DMS79 treated with DMSO at 0.1 percent for 48 hours (cell line): ENCODE results near the gene FRMD1.
A peak's percentile ranks its signal among the peaks of the same experiment; 100 is the strongest.

ENCODE experiments used
- DNase-seq: peaks from one replicate; lab custom pipeline; 2025; lab: John Stamatoyannopoulos, UW

The FRMD1 gene

DNA sequence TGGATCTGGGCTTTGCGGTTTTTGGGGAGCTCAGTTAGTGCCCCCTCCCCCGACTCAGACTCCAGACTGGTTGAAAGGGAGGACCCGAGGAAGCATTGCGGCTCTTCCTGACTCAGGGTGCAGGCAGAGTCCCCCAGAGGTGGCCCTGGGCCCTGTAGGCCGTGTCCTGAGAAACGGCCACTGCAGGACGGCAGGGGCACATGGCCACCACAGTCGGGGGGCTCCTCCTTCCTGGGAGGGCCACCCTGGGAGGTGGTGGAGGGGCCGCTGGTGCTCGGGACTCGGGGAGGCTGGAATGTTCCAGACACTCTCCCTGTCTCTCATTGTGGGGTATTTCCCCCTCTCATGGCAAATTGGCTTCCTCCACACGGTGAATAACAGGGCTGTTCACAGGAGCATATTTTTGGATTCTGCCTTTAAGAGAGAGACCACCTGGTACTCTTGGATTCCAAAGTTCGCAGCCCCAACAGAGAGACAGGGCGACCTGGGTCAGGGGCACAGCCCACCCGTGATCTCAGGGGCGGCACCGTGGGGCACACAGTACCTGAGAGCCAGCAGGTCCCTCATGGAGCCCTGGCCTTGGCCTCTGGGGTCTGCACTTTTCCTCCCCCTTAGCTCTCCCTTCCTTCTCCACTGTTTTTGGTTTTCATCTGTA is 35.7 kb downstream of the FRMD1 start:
- no peak for DNase-seq

DNA sequence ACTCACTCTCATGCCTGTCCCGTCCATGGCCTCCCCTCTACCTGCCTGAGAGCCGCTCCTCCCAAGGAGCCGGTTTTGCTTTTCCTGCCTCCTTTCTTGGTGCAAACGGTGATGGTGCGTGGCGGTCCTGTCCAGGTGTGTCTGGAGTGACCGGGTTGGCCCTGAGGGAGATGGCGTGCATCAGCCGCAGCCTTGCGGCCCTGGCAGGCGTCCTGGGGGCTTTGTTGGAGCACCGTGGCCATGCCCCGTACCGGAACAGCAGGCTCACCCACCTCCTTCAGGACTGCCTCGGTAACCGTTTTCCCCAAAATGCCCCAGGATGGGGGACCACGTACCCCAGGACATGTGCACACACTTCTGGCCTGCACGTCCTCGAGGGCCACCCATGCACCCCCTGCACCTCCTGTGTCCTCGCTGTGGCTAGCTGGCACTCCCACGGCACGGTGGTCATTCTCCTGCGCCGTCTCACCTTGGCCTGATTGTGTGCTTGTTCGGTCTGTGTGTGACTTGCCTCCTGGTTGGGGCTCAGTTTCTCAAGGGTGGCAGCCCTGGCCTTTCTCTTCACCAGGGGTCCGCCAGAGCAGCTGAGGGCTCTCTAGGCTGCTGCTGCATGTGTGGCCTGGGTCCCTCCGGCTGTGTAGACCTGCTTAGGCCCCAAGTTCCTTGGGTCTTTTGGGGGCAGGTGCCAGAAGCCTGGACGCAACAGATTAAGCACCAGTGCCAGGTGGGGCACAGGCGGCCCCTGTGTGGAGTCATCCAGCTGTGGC is 36.4 kb downstream of the FRMD1 start:
- no peak for DNase-seq

DNA sequence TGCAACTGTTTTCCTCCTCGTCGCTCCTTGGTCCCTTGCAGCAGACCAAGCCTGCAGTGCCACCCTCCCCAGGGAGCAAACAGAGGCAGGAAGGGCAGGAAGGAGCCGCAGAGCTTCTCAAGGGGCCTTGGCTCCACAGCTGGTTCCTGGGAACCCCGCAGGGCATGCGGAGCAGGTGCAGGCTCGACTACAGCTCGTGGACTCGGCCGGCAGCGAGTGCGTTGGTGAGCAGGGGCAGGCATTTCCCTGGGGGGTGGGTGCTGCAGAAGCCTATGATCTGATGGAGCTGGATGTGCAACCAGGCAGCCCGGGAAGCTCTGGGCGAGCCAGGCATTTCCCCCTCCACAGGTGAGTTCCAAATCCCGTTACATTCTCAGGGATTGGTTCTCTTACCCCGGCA is 37.1 kb downstream of the FRMD1 start:
- no peak for DNase-seq

DNA sequence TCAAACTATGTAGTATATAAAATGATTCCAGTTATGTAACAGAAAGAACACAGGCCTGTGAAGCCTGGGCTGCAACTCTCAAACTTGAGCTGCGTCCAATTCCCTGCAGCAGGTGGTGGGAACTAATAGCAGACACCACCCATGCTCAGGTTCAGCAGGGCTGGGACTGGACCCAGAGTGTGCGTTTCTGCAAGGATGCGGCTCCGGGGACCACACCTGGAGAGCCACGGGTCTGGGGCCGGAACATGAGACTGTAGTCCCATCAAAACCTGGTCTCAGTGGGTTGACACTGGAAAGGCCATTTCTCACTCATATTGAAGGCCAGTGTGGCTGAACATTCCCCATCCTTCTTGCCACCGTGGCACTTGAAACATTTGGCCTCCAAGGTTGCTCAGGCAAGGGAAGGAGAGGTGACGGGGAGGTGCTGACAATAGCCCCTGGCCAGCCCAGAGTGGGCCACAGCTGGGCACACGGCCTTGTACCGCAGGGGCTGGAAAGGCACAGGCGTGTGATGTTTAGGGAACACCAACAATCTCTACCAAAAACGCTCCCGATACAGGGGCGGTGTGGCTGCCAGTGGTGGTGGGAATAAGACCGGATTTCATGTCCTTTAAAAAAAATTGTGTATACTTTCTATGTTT is 38.0 kb downstream of the FRMD1 start:
- no peak for DNase-seq

DNA sequence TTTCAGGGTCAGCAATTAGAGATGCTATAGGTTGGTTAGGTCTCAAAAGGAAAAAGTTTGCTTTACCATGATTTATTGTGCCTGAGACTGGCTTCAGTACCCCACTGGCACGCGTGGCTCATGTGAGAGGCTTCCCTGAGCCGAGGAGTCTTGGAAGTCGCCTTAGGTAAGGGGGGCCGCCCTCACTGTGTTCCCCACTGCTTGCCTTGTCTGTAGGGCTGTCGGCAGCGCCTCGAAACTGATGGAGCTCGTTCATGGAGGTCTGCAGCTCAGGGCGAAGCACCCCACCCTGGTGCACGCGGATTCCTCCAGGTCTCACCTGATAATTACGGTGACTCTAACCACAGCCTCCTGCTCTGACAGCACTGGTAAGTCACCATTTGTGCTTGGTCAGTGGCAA is 39.2 kb downstream of the FRMD1 start:
- no peak for DNase-seq

DNA sequence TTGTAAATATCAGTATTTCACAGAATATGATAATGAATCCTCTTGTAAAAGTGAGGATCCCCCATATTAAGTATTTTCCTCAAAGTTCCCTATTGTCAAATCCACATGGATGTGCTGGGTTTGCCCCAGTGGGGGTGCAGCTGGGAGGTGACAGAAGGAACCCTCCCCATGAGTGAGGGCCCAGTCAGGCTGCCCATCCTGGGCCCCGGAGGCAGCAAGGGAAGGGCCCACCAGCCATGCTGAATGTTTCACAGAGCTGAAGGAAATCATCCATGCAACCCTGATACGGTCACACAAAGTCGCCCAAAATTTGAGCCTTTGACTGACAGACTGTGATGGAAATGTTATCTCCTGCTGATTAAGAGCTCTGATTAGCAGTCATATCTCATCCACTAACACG is 39.7 kb downstream of the FRMD1 start:
- no peak for DNase-seq

DNA sequence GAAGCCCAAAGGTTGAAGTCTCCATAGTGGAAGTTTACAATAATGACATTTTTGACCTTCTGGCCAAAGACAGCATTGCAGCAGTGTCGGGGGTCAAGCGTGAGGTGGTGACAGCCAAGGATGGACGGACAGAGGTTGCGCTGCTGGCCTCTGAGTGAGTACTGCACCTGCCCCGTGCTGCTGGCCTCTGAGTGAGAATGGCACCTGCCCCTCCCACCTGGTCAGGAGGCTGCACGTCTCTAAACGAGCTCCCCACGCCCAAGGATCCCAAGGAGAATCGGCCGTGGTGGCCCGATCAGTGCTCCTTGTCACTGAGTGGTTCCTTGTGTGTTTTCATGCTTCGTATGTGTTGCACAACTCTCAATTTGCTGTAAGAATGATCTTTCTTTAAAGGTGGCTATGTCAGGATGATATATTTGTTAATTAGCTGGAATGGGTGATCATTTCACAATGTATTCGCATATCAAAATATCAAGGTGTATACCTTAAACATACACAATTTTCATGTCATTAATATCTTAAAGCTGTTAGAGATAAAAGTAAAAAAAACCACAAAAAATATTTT is 40.4 kb downstream of the FRMD1 start:
- DNase-seq: no peak

DNA sequence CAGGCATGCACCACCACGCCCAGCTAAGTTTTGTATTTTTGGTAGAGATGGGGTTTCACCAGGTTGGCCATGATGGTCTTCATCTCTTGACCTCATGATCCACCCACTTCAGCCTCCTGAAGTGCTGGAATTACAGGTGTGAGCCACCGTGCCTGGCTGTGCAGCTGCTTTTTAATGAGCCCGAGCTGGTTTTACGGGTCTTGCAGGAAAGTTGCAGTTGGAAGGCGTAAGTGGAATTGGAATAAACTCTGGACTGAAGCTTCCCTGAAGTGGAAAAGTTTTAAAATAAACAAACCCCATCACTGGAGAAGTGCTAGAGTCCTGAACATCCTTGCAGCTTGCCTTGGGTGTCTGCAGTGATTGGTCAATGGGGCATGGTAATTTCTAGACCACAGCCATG is 41.2 kb downstream of the FRMD1 start:
- DNase-seq: no peak

DNA sequence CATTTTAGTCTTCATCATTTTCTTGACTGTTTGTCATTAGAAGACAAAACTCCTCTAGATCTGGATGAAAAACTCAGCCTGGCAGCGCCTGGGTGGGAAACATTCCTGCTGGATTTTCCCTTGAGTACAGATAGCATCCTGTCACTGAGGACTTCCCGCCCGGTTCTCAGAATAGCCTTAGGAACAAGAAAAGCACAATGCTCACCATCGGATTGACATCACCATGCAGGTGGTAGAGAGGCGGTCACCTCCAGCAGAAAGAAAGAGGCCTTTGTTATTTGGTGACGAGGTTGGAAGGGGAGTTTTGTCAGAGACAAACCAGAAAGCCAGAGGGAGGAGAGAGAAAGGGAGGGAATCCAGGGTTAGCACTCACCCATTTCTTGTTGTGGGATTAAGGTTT is 41.8 kb downstream of the FRMD1 start:
- no peak for DNase-seq

DNA sequence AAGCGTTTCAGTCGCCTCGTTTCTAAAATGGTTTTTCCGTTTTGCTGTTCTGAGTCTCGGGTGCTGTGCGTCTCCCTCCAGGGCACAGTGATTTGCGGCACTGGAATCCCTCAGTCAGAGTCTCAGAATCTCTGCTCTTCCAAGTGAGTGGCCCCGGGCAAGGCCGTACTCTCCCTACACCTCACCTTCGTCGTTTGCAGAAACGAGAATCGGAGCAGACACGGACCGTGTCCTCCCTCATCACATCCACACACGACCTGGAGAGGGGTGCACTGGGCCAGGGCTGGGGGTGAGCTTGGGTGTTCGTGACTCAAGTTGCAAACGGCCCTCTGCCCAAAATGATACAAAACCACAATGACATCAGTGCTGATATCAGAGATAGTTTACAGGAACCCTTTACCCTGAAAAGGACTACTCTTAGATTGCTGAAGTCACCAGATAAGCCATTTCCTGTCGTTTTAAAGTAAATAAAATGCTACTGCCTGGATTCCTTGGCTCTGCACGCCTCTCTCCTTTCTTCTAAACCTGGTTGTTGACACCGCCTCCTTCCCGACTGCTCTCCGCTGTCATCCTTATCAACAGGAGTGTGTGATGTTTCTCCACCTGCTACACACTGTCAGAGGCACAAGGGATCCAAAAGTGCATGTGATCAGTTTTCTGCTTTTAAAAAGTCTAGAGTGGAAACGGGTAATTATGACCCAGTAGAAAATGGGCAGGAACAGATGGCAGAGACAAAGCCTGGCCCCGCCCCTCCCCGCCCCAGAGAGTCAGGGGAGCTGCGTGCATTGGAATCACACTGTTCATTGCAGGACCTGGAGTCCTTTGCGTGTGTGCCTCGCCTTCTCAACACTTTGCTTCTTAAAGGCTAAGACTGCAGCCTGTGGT is 43.1 kb downstream of the FRMD1 start:
- DNase-seq: no peak

DNA sequence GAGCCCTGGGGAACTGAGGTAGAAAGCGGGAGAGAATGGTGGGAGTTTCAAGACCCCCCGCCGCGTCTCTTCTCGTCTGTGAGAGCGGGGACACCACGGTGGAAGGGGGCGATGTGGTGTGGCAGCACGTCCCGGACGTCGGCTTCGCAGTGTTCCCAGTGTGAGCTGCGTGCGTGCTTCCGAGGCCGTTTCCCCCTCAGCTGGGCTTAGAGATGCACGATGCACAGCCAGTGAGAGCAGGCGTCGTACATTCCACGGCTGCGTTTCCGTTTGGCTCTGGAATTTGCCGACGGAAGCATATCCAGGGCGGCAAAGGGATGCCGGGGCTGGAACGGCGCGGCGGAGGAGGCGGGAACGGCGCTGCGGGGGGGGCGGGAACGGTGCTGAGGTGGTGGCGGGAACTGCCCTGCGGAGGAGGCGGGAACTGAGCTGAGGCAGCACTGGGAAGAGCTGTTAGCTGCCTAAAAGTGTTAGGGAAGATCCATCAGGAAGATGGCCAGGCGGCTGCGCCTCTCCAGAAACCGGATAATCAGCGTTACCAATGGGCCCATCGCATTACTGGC is 43.8 kb downstream of the FRMD1 start:
- DNase-seq: no peak

DNA sequence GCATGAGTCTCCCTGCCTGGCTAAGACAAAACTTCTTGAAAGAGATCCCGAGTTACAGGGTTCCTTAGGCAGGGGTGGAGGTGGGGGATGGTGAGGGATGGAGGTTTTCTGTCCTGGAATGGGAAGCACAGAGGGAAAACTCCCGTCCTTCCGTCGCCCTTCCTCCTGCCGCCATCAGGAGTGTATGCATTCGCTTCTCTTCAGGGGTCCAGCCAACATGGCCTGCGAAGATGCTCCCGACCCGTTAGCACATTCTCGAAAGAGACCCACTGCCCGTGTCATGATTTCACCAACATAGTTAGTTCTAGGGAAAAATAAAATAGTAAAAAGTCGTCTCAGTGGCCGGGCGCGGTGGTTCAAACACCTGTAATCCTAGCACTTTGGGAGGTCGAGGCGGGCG is 44.5 kb downstream of the FRMD1 start:
- no peak for DNase-seq

DNA sequence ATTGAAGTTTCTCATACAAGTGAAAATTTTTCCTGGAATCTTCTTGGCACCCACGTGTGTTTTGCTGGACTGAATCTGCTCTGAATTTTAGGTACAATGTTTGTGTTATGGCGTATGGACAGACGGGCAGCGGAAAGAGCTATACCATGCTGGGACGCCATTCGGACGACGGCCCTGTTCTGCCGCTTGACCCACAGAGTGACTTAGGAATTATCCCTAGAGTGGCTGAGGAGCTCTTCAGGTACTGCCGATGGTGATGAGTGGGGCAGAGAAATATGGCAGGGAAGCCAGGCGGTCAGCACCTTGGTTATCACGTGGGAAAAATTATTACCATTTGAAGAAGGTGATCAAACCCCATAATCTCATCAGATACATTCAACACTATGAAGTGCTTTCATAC is 45.2 kb downstream of the FRMD1 start:
- DNase-seq: no peak

DNA sequence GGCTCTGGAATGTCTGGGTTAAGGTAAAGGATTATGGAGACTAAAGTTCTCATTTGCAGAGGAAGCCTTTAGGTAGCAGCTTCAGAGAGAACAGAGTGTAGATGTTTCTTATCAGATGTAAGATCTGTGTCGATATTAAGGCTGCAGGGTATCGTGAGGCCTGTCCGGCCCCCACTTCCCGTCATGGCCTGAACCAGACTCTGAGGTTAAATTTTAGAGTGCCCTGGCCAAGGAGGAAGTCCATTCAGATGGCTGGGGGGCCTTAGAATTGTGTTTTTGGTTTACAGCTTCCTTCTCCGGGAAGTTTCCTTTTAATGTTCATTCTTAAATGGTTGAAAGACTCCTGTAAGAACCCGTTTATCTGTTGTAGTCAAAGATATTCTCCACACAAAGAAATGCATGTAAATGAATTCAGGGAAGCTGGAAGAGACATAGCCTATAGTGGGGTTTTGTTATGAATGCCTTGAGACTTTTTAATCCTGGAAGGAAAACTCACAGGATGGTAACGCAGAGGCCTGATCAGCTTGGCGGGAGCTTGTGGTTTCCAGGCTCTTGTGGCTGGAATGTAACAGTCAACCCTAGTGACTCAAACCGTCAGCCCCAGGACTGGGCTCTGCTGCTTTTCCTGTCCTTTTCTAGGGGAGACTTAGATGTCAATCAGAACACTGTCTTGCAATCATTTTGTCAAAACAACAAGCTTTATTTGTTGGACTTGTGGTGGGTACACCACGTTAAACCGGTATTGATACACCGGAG is 46.8 kb downstream of the FRMD1 start:
- DNase-seq: no peak

DNA sequence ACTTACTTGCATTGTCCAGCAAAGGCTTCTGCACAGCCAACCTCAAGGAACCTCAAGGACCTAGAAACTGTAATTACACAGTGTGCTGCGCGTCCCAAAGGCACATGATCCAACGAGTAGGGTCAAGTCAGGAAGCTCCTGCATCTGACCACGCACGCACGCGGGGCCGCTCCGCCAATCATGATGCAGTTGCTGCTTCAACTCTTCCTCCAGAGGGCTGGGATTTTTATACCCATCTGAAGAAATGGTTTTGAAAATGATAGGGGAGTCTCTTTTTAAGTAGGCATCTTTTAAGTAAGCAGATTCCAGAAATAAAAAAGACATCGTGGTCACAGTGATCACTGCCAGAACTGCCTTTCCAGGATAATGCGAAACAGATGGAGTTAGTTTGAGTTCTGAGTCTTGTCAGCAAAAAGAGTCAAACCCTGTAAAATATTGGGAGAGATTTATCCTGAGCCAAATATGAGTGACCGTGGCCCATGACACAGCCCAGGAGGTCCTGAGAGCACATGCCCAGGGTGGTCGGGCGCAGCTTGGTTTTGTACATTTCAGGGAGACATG is 47.5 kb downstream of the FRMD1 start:
- no peak for DNase-seq

DNA sequence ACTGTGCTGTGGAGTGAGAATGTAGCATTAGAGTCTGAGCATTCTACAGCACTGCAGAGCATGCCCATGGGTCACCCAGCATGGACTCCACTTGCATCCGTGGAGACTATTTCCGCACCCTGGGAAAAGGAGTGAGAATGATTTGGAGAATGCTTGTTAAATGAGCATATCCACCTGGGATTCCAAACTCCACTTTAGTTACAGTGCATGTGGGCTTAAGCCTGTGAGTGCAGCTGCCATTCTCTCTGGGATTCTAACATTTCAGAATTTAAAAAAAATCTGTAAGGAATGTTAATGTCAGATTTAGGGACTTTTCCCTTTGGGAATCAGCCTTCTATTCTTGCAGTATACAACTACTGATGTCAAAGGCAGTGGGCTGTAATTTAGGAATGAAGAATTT is 48.1 kb downstream of the FRMD1 start:
- no peak for DNase-seq

DNA sequence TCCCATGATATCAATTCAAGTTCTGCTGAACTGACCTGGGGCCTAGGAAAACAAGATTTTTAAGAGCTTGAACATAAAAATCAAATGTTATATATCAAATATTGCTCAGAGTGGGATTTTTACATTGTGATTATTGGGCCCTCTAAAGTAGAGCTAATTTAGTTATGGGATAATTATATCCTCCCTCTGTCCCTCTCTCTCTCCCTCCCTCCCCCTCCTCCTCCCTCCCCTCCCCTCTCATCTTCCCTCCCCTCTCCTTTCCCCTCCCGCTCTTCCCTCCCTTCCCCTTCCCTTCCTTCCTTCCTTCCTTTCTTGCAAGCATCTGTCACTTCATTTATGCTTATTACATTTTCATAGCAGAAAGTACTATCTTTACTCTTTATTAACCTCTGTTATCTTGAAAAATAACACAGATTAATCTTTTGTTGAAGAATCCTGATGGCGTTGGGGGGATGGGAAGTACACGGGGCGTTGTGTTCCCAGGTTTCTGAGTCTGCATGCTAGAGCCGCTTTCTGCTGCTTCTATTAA is 48.7 kb downstream of the FRMD1 start:
- DNase-seq: no peak

DNA sequence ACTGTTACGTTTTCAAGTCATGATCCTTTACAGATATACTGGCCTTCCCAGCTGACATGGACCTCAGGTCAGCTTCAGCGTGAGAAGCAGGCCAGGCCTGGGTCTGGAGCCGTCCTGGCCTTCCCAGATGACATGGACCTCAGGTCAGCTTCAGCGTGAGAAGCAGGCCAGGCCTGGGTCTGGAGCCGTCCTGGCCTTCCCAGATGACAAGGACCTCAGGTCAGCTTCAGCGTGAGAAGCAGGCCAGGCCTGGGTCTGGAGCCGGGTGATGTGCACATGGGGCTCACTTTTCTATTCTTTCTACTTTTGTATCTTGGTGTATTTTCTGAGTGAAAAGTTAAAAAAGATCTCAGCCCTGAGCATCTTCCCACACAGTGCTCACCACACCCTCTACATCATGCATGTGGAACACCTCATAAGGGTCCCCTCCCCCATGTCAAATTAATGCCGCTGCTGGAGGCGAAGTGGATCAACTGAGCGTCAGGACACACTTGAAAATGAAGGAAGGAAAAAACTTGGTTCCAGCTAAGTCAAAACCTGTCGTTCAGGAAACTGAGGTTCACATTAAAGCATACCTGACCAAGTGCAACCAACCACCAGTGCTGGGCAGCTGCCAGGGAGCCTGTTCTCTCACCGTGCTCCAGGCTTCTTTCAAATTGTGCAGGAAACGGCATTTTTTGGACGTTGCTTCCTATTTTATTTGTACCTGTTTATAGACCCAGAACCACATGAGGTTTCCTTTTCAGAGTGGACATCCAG is 49.4 kb downstream of the FRMD1 start:
- peak; percentile 40 for DNase-seq

DNA sequence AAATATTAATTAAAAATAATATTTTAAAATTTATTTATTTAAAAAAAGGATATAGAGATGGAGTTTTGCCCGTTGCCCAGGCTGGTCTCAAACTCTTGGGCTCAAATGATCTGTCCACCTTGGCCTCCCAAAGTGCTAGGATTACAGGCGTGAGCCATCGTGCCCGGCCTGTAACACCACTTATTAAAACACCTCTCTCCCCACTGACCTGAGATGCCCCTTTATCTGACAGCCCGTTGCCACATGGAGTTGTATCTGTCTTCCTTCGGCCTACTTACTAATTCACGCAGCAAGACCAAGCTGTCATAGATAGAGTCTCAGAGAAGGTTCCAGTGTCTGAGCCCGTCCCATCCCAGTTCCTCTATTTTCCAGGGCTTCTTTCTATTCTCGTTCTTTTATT is 50.8 kb downstream of the FRMD1 start:
- DNase-seq: no peak

DNA sequence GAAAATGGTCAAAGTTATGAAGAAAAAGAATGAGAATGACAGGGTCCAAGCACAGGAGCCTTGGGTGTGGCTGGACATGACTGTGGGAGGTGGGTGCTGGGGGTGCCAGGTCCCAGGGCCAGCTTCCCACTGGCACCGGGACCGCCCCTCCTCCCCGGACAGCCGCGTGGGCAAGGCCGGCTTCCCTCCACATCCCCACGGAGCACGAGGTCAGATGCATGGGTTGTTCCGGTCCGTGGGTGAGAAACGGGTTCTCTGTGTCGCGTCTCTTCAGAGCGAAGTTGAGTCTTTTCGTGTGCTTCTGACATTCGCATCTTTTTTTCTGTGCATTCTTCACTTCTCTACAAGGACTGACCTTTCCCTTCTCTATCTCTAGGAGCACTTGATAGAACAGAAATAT is 51.5 kb downstream of the FRMD1 start:
- no peak for DNase-seq
